GM18951 (cell line): ENCODE measurements around the gene CCDC184.
A peak's percentile ranks its signal among the peaks of the same experiment; 100 is the strongest.

Source experiments
- POLR2A ChIP-seq: IDR thresholded peaks from 4 replicates; pipeline ENCODE4 v1.6.1; 2011; ENCODE audit warnings: mild to moderate bottlenecking; ENCODE audit not compliant: insufficient read length, insufficient read depth; ENCODE audit errors: extremely low read depth
- in situ Hi-C: fragments of 300-500 bp; cut with MboI; formaldehyde crosslinking; loops from one replicate; pipeline ENCODE4 v1.12.0; 2022; ENCODE audit warnings: low sequenced_read_pairs, mixed read lengths, inconsistent platforms; ENCODE audit not compliant: unreplicated experiment

Gene CCDC184

DNA sequence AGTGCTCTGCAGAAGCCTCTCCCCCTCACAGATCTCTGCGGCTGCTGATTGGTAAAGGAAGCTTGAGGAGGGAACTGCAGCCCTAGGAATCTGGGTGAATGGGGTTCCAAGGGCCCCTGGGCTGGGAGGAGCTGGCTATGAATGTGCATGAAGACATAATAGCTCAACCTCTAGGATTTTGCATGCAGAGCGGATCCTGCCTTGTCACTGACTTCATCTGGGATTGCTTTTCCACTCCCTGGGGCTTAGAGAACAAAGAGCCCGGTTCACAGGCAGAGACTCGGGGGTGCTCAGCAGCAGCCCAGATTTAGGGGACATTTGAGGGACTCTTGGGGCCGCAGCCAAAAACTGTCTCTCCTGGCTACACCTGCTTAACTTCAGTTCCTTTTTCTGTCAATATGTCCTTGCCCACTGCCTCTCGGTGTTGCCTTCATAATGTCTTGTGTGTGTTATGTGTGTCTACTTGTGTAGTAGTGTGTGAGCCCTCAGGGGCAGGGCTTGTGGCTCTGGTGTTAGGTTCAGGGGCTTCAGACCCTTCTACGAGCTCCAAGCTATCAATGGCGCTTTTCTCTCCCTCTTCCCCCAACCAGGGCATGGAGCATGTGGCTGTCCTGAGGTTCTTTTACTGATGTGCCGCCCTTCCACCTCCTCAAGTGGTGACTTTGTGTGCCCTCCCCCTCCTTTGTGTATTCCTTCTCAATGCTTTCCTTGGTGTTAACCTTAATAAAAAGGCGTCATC lies 1.9 kb downstream of the CCDC184 start:
- in situ Hi-C loops: no loop called here
- no peak for TF ChIP-seq POLR2A

DNA sequence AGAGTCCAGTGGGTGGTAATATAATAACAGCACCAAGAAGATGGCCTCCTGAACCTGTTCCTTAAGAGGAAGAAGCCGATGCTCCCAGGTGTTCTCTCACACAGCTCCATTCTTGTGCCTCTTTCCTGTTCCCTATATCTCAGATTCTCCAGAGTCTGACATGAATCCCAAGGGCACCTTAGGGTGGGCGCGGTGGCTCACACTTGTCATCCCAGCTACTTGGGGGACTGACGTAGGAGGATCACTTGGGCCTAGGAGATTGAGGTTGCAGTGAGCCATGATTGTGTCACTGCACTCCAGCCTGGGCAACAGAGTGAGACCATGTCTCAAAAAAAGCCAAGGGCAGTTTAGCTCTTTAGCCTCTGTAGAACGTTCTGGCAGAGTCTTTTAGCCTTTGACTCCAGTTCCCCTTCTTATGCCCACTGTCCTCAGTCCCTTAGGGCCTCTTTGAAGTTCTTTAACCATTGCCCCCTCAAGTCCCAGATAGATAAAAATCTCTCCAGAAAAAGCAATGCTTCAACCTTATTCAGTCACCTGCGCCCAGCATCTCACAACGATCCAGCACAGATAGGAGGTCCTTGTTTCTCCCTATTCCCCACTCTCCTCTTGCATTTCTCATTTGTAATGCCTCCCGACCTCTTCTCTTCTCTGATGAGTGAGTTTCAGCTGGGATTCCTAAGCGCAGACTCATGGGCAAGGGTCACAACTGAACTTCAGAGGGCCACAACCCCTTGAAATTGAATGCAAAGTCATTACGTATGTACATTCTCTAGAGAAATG lies 4.7 kb downstream of the CCDC184 start:
- in situ Hi-C loops: no loop called here
- TF ChIP-seq POLR2A: no peak

DNA sequence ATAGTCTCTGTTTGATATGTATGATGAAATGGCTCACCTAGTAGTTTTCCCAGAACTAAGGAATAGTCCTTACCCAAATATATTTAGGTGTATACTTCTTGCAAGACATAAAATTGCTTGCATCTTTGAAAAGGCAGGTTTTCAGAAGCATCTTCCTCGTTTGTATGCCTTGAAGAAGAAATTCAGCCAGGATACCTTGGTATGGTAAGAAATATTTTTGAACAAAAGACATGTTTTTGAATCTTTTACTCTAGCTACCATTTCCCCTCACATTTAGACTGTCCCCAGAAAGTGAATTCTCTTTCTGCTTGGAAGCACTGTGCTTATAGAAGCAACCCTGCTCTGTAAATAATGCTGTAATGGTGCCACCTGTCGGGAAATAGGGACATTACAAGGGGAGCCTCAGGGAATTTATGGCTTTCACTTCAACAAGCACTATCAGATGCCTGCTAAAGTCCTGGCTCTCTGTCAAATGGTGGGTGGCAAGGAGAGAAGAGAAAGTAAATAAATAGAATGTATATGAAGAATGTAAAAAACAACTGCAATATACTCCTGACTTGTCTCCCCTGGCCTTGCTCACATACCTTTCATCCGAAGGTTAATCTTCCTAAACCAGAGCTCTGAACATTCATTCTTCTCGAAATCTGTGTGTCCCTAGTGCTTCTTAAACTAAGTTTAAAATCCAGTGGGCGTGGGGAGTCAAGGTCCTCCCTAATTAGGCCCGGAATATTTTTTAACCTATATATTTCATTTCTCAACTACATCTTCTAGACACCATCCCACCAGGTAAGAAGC lies 6.1 kb downstream of the CCDC184 start:
- TF ChIP-seq POLR2A: no peak
- in situ Hi-C loops: no loop called here

DNA sequence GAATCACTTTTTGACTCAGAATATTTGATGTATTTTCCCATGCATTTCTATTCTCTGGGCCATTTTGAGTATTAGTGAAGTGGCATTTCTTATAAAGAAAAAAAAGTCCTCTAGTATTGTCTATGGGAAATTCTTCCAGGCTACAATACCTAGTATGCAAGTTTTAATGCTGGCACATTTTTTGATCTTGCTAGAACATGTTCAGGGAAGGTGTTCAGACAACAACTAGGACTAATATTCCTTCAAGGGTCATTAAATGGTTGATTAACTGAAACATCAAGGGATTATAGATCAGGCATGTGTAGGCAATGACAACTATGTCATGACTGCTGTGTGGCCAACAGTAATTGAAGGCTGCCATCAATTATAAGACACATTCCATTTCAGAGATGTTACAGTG lies 7.7 kb downstream of the CCDC184 start:
- in situ Hi-C loops: no loop called here
- no peak for TF ChIP-seq POLR2A

DNA sequence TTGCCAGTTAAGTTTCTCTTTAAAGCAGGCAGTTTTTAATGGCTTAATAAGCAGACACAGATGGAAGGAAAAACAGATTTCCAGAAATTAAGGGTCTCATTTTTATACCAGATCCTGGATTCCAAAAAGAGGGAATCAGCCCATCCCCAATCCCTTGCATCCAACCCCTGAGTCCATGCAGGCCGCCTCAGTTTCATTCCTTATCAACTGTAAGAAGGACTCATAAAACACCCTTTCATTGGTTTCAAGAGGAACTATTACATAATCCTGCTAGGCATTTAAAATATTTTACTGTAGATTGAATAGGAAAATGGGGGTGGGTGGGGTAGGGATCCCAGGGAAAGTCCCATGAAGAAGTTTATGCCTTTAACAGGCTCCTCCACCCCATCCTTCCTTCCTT lies 9.4 kb downstream of the CCDC184 start:
- TF ChIP-seq POLR2A: no peak
- in situ Hi-C loops: no loop called here

DNA sequence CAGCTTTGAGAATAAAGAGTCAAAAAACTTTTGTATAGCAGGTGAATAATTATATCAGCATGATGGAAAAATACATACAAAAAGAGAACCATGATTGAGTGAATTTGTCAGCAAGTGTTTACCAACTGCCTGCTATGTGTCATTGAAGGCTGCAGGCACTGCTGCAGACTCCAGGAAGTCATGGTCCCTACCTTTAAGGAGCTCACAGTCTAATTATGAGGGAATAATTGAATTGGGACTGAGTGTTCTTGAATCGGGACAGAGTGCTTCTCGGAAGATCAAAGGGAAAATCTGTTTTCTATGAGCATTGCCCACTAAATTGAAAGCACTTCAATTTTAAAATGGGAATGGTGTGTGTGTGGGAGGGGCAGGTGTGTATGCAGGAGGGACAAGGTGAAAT lies 10.2 kb downstream of the CCDC184 start:
- in situ Hi-C loops: no loop called here
- no peak for TF ChIP-seq POLR2A

DNA sequence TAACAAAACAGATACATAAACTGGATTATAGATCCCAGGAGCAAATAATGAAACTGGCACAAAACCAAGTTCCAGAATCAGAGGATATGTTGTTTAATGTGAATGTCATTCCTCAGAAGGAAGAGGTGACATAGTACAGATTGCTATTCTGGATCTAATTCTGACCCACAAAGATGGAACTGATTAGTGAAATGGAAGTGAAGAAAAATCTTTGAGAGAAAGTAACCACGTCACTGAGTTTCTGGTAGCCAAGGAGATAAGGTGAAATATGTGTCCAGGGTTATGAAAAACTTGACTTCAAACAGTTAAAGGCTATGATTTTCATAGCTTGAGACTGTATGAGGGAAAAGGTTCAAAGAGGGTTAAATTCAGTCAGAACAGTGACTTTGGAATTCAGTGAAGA lies 11.4 kb downstream of the CCDC184 start:
- in situ Hi-C loops: no loop called here
- TF ChIP-seq POLR2A: no peak

DNA sequence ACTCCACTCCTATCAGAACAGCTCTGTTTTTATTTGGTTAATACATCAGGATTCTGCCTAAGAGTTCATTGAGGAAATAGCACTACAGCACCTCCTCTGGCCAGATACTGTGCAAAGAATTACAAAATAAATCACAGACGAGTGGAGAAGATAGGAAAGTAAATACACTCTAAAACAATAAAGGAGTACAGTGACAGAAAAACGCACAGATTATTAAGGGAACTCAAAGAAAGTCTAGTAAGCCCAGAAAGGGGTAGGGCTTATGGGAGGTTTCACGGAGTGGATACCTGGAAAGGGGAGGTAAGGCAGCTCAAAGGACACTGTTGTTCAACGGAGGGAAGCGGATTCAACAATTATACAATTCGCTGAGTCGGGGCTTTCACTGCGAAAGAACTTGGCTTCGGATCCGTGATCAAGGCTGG lies 14.1 kb downstream of the CCDC184 start:
- in situ Hi-C loops: no loop called here
- TF ChIP-seq POLR2A: no peak

DNA sequence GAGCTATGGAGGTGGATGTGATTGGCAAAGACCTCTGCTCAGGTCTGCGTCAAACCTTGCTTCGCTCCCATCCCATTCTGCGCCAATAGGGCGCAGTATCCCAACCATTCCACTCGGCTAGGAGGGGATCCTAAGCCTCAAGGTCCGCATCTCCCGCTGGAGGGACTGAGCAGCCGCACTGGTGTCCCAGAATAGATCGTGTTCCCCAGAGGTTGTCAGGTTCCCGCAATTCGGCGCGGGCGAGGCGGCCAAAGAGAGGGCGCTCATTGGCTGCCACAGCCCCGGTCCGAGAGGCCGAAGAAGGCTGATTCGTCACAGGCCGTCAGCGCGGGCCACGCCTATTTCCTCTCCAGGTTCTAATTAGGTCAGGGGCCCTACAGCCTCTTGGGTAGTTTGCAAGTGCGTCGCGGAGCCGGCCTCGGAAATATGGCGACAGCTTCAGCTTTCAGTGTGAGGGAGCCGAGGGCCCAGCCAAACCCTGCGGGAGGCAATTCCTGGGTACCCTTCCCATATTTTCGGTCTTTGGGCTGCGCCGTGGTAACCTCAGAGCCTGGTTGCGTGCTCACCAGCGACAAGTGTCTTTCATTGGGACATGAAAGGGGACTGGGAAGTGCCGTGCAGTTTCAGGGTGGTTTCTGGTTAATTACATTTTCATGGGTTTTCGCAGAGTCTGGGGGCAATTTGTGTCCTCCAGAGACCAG lies 14.7 kb downstream of the CCDC184 start:
- in situ Hi-C loops: no loop called here
- peak; percentile 98 for TF ChIP-seq POLR2A

DNA sequence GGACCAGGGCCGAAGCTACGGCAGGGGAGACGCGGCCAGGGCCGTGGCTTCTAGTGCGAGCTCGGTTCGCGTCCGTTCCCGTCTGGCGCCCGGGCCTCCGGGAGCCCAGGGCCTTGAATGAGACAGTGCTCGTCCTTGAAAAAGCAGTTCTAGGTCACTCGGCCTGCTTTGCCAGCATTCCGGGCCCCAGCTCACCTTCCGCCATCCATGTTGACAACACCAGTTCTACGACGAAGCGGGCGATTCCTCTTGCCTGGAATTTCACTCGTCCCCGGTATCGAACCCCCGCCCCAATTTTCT lies 15.2 kb downstream of the CCDC184 start:
- TF ChIP-seq POLR2A: no peak
- in situ Hi-C loops: no loop called here

DNA sequence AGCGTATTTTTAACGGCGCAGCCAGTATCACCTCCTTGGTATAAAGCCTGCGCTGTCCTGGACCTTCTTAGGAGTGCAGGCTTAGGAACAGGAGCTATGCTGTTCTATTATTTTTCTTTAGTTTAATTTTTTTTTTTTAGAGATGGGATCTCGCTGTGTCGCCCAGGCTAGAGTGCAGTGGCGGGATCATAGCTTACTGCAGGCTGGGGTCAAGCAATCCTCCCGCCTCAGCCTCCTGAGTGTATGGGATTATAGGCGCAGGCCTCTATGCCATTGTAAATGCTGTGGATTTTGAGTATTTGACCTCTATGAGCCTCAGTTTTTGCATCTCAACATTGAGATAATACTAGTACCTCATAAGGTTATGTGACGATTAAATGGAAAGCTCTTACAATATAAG lies 15.5 kb downstream of the CCDC184 start:
- in situ Hi-C loops: no loop called here
- no peak for TF ChIP-seq POLR2A

DNA sequence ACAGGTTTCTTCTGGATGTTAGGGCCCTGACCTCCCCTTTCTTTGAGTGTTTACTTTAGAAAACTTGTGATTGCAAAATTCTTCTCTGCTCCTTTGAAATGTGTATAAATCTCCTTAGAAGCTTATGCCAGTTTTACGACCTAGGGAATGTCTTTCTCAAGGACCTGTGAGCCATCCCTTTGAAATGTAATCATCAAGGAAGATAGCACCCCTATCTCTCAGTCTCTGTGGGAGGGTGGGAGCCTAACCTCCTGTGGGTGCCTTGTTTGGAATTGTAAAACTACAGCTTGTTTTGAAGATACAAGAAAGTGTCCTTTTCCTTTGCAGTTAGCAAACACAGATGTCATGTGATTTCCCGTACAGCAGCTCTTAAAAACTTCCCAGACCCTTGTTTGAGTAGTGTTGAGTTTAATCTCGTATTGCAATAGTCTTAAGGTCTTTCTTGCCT lies 16.4 kb downstream of the CCDC184 start:
- TF ChIP-seq POLR2A: no peak
- in situ Hi-C loops: no loop called here

DNA sequence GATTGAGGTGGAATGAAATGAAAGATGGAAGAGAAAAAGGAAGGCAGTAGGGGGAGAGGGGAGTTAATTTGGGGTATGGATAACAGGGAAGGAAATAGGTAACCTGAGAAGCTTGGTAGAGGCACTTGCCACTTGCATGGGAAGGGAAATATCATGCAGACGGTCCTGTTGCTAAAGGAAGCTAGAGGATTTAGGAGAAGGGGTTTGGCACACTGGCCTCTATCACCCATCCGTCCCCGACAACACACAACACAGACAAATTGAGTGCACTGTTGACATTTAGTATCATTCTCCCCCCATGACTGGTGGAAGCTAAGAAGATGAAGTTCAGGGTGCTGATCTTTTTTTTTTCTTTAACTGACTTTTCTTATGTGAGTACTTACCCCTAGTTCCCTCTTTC lies 17.6 kb downstream of the CCDC184 start:
- no peak for TF ChIP-seq POLR2A
- in situ Hi-C loops: no loop called here
